Cardiac muscle cell (in vitro differentiated cells and primary cell): ENCODE data around the gene MIGA1. TPM values are rescaled to one million over a fixed set of nuclear protein-coding genes. Genes with fewer than 3 reads are reported as not detected.

Experiments used
- DNase-seq, 2 donors: peaks; one replicate each; pipeline versions ENCODE4 v3.0.0 to v3.0.0-alpha.2; 2010 to 2017; ENCODE audit warnings: low read depth in 1 of 2, low spot score in 1 of 2
- H3K27ac ChIP-seq: fragments of 200-600 bp; sonication (generic); 2 replicates; pipeline ENCODE4 v1.5.1; 2016
- H3K27me3 ChIP-seq: fragments of 200-600 bp; sonication (generic); 2 replicates; pipeline ENCODE4 v1.6.0; 2016; ENCODE audit warnings: control low read depth
- H3K36me3 ChIP-seq: fragments of 200-600 bp; sonication (generic); 2 replicates; pipeline ENCODE4 v1.5.1; 2016; ENCODE audit warnings: control low read depth
- H3K4me1 ChIP-seq: fragments of 200-600 bp; sonication (generic); 2 replicates; pipeline ENCODE4 v1.8.1; 2017; ENCODE audit warnings: low read depth, mild to moderate bottlenecking, mixed run types
- H3K4me3 ChIP-seq: fragments of 200-600 bp; sonication (generic); 2 replicates; pipeline ENCODE4 v1.5.1; 2016; ENCODE audit warnings: mild to moderate bottlenecking
- H3K9me3 ChIP-seq: fragments of 200-600 bp; sonication (generic); 2 replicates; pipeline ENCODE4 v1.5.1; 2017; ENCODE audit warnings: low read depth, mild to moderate bottlenecking, control low read depth
- polyA plus RNA-seq: library from polyadenylated mRNA; unstranded; fragments of >200 nt; fragmentation: Nextera tagmentation; extraction: Ambion mirVana; gene quantifications from 2 replicates; pipeline ENCODE4 v1.2.1, GENCODE V29; 2016
- total RNA-seq: library from RNA; depleted of rRNA; stranded (reverse); fragments of >200 nt; gene quantifications from 2 replicates; pipeline ENCODE4 v1.2.3, GENCODE V29; 2016
- TF ChIP-seq, protein P1 (sequence below): IDR thresholded peaks from 2 replicates; pipeline ENCODE4 v1.5.1; 2012; ENCODE audit warnings: low read depth, mild to moderate bottlenecking, low read length

The MIGA1 gene
- total and polyA plus RNA-seq, 2 experiments from 2014 or later, result 4.9 to 7.5 TPM

GRCh38 chr1:77925956-77926355 lies 146.5 kb downstream of the MIGA1 start:
- Histone ChIP-seq H3K27ac (no peak overlapping the region), H3K27me3 (no peaks in the 10 kb centered on the region), H3K4me3 (no peak overlapping the region), H3K4me1 (no peaks in the 10 kb centered on the region), H3K9me3 (no peaks in the 10 kb centered on the region), H3K36me3 (peaks cover 72% of the 10 kb centered on the region)
- TF ChIP-seq, protein P1, sequence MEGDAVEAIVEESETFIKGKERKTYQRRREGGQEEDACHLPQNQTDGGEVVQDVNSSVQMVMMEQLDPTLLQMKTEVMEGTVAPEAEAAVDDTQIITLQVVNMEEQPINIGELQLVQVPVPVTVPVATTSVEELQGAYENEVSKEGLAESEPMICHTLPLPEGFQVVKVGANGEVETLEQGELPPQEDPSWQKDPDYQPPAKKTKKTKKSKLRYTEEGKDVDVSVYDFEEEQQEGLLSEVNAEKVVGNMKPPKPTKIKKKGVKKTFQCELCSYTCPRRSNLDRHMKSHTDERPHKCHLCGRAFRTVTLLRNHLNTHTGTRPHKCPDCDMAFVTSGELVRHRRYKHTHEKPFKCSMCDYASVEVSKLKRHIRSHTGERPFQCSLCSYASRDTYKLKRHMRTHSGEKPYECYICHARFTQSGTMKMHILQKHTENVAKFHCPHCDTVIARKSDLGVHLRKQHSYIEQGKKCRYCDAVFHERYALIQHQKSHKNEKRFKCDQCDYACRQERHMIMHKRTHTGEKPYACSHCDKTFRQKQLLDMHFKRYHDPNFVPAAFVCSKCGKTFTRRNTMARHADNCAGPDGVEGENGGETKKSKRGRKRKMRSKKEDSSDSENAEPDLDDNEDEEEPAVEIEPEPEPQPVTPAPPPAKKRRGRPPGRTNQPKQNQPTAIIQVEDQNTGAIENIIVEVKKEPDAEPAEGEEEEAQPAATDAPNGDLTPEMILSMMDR, result no peak
- DNase-seq, result peak in 1 of 2 donors; percentile 27

GRCh38 chr1:77926561-77927357 lies 147.3 kb downstream of the MIGA1 start:
- Histone ChIP-seq H3K9me3 (no peaks in the 10 kb centered on the region), H3K27me3 (no peaks in the 10 kb centered on the region), H3K4me3 (no peak overlapping the region), H3K36me3 (peaks cover 70% of the 10 kb centered on the region), H3K4me1 (no peaks in the 10 kb centered on the region), H3K27ac (peak overlapping the region; percentile 38)
- TF ChIP-seq, protein P1, result no peak
- no peak for DNase-seq

DNA sequence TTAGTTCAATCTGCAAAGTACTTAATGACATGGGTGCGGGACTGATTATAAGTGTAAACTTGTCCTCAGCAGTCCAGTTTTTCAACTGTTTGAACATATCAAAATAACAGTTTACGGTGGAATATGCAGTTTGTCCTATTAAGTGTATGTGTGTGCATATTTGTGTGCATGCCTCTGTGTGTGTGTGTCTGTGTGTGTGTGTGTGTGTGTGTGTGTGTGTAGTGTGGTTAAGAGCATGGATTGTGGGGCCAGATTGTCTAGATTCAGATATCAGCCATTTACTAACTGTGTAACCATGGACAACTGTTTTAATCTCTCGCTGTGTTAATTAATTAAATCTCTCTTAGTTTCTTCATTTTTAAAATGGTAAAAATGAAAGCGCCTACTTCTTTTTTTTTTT lies 148.0 kb downstream of the MIGA1 start:
- Histone ChIP-seq H3K4me3 (no peak overlapping the region), H3K27ac (peak overlapping the region; percentile 38), H3K27me3 (no peaks in the 10 kb centered on the region), H3K4me1 (no peaks in the 10 kb centered on the region), H3K36me3 (peaks cover 74% of the 10 kb centered on the region), H3K9me3 (no peaks in the 10 kb centered on the region)
- TF ChIP-seq, protein P1, result no peak
- DNase-seq, result no peak

Other genes starting within 250 kb of the MIGA1 start
- 43.5 and 48.6 TPM in 2 replicates for gene ZZZ3, start 97.0 kb upstream of the MIGA1 start, total RNA-seq
- gene ZZZ3, start 97.0 kb upstream of the MIGA1 start, polyA plus RNA-seq, result 34.6 and 51.0 TPM in 2 replicates
- gene USP33, start 19.8 kb upstream of the MIGA1 start, total RNA-seq, result 33.5 and 48.4 TPM in 2 replicates
- gene USP33, start 19.8 kb upstream of the MIGA1 start, polyA plus RNA-seq, result 43.8 and 60.0 TPM in 2 replicates
- gene NEXN, start 109.0 kb downstream of the MIGA1 start, total RNA-seq, result 18.5 and 42.9 TPM in 2 replicates
- 83.9 and 84.1 TPM in 2 replicates for gene NEXN, start 109.0 kb downstream of the MIGA1 start, polyA plus RNA-seq
- gene FUBP1, start 199.4 kb downstream of the MIGA1 start, total RNA-seq, result 119 and 174 TPM in 2 replicates
- 86.3 and 96.0 TPM in 2 replicates for gene FUBP1, start 199.4 kb downstream of the MIGA1 start, polyA plus RNA-seq
- gene DNAJB4, start 225.3 kb downstream of the MIGA1 start, total RNA-seq, result 29.3 and 46.2 TPM in 2 replicates
- gene DNAJB4, start 225.3 kb downstream of the MIGA1 start, polyA plus RNA-seq, result 40.2 and 63.6 TPM in 2 replicates